Measurements from ENCODE around the gene CCDC85A.

DNA sequence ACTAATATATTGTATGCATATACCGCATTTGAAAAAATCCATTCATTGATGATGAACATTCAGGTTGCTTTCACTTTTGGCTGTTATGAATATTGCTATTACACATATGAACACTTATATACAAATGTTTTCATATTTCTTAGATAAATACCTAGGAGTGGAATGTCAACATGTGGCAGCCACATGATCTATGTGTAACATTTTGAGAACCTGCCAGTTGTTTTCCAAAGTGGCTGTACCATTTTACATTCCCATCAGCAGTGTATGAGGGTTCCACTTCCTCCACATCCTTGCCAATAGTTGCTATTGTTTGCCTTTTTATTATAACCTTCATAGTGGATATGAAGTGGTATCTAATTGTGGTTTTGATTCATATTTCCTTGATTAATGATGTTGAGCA is 40.5 kb downstream of the CCDC85A start:
- TF ChIP-seq, protein P1, sequence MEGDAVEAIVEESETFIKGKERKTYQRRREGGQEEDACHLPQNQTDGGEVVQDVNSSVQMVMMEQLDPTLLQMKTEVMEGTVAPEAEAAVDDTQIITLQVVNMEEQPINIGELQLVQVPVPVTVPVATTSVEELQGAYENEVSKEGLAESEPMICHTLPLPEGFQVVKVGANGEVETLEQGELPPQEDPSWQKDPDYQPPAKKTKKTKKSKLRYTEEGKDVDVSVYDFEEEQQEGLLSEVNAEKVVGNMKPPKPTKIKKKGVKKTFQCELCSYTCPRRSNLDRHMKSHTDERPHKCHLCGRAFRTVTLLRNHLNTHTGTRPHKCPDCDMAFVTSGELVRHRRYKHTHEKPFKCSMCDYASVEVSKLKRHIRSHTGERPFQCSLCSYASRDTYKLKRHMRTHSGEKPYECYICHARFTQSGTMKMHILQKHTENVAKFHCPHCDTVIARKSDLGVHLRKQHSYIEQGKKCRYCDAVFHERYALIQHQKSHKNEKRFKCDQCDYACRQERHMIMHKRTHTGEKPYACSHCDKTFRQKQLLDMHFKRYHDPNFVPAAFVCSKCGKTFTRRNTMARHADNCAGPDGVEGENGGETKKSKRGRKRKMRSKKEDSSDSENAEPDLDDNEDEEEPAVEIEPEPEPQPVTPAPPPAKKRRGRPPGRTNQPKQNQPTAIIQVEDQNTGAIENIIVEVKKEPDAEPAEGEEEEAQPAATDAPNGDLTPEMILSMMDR (IDR thresholded peaks at IDR 0.05 in 8 of 11, conservative IDR thresholded peaks at IDR 0.05 in 3 of 11), result no peak
- no peak for TF ChIP-seq POLR2A (IDR thresholded peaks at IDR 0.05)

All from spleen (tissue), 7 donors.